Brain microvascular endothelial cell (primary cell): ENCODE data around the gene USP3.

Experiments used
- DNase-seq: peaks from one replicate; pipeline ENCODE4 v3.0.0-alpha.2; 2020
- H3K27ac ChIP-seq: fragments of 250-450 bp; sonication (Bioruptor Pico); 2 replicates; pipeline ENCODE4 v1.5.1; 2020; ENCODE audit warnings: mild to moderate bottlenecking, moderate library complexity
- H3K27me3 ChIP-seq: fragments of 250-450 bp; sonication (Bioruptor Pico); replicated peaks from 2 replicates; pipeline ENCODE4 v1.5.1; 2020; ENCODE audit warnings: mild to moderate bottlenecking
- H3K36me3 ChIP-seq: fragments of 250-450 bp; sonication (Bioruptor Pico); replicated peaks from 2 replicates; pipeline ENCODE4 v1.5.1; 2020; ENCODE audit warnings: mild to moderate bottlenecking
- H3K4me3 ChIP-seq: 2 replicates; pipeline ENCODE4 v1.5.1; 2011; ENCODE audit warnings: low read depth, mild to moderate bottlenecking, control low read depth, low read length, moderate library complexity
- in situ Hi-C: cut with HindIII; loops from 2 replicates; pipeline ENCODE4 v1.10.0; 2017; ENCODE audit warnings: low sequenced_read_pairs, low pct_ligation_motif_present
- TF ChIP-seq, protein P1 (sequence below): IDR thresholded peaks from 2 replicates; pipeline ENCODE4 v1.5.1; 2011; ENCODE audit warnings: low read depth, mild to moderate bottlenecking, moderate library complexity, low read length, control low read depth, inconsistent platforms; ENCODE audit errors: missing control alignments

Gene USP3

DNA sequence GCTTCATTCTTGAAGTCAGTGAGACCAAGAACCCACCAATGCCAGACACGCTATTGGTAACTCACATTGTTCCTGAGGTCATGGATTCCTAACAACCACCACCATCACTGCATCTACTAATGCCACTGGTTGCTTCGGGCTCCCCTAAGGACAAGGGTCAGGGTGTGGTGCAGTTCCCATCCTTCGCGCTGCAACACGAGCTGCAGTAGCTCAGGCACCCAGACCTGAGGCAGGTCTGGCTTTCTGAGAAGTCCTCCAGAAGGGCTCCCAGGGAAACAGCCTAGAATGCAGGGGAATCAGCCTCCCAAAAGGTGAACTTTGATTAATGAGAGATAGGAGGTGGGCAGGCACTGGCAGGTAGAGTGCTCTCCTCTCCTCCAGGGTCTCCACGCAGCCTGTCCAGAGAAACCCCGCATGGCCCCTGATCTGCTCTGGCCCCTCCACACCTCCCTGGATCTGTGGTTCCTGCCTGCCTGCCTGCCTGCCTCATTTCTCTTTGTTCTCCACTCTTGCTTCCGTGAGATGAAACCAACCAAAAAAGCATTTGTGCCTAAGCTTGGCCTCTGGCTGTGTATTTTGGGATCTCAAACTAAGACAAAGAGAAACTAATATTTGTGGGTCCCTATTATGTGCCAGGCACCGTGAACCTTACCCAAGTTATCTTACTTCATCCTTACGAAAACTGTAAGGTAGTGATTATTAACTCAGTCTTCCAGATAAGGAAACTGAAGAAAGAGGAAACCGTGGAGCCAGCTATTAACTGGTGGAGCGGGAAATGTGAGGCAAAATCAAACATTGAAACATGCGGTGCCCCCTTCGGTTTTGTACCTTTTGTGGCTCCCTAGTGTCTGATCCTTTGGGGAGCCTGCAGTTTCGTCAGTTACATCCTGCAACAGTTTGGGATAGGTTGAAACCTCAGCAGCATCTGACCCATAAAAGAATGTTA, 43.9 kb upstream of the USP3 start:
- Histone ChIP-seq H3K4me3 (no peak overlapping the region), H3K36me3 (no peaks in the 10 kb centered on the region), H3K27me3 (no peaks in the 10 kb centered on the region), H3K27ac (no peak overlapping the region)
- in situ Hi-C loops = no loop called here
- no peak for DNase-seq
- TF ChIP-seq, protein P1, sequence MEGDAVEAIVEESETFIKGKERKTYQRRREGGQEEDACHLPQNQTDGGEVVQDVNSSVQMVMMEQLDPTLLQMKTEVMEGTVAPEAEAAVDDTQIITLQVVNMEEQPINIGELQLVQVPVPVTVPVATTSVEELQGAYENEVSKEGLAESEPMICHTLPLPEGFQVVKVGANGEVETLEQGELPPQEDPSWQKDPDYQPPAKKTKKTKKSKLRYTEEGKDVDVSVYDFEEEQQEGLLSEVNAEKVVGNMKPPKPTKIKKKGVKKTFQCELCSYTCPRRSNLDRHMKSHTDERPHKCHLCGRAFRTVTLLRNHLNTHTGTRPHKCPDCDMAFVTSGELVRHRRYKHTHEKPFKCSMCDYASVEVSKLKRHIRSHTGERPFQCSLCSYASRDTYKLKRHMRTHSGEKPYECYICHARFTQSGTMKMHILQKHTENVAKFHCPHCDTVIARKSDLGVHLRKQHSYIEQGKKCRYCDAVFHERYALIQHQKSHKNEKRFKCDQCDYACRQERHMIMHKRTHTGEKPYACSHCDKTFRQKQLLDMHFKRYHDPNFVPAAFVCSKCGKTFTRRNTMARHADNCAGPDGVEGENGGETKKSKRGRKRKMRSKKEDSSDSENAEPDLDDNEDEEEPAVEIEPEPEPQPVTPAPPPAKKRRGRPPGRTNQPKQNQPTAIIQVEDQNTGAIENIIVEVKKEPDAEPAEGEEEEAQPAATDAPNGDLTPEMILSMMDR = no peak

DNA sequence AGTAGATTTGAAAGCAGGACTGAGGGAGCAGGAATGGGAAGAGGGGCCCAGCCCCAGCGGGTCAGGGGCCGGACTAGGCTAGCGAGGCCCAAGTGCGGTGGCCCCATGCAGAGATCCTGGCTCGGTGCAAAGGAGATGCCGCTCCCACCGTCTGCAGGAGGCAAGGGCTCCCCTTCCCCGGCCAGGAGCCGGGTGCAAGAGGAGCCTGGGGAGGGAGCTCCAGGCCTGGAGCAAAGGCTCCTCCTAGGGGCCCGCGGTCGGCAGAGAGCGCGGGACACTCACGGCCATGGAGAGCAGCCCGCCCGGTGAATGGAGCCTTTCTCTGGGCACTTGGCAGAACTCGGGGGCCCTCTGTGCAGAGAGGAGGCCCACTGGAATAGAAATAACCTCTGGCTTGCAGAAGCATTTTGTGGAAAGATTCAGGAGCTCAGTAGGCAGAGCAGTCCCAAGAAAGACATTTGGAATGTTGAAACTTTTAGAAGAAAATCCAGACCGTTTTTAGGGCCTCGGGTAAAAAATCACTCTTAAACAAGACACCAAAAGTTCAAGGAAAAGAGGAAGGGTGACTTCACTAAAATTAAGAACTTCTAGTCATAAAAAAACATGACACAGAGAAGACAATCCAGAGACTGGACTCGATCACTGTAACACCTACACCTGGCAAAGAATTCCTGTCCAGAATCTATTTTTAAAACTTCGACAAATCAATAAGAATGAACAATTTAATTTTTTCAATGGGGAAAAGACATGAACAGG, 43.0 kb upstream of the USP3 start:
- Histone ChIP-seq H3K4me3 (no peak overlapping the region), H3K27ac (peak overlapping the region; percentile 47), H3K36me3 (no peaks in the 10 kb centered on the region), H3K27me3 (no peaks in the 10 kb centered on the region)
- TF ChIP-seq, protein P1 = peak; percentile 64
- no peak for DNase-seq
- in situ Hi-C loops = no loop called here

DNA sequence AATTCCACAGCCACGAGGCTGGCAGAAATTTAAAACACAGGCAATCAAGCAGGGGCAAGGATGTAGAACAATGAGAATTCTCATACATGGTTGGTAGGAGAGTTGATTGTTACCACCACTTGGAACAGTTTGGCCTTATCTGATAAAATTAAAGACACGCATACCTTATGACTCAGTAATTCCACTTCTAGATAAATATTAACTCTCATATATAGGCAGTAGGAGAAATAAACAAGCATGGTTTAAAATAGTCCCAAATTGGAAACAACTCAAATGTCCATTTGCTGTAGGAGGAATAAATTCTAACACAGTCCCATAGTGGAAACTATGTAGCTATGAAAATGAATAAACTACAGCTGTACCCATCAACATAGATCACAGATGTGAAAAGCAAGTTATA, 42.3 kb upstream of the USP3 start:
- DNase-seq = no peak
- in situ Hi-C loops = no loop called here
- TF ChIP-seq, protein P1 = no peak
- peak overlapping the region; percentile 47 for H3K27ac ChIP-seq
- no peak overlapping the region for H3K4me3 ChIP-seq
- no peaks in the 10 kb centered on the region for H3K27me3 ChIP-seq
- H3K36me3 ChIP-seq = no peaks in the 10 kb centered on the region

DNA sequence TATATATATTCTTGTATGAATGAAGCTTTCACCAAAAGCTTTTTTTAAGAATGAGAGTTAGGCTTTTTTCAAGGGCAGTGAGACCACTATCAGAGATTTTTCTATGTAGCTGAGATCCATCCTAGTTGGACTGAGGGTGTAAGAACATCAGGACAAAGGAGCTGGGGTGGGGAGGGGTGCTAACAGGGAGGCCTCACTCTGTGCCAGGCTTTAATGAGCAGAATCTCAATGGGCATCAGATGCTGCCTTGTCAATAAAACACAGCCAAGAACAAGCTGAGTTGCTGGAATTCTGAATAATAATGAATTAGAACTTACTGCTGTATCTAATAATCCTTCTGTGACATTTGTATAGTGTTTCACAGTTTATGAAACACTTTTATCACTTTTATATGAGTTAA, 41.4 kb upstream of the USP3 start:
- H3K27me3 ChIP-seq = no peaks in the 10 kb centered on the region
- no peak for DNase-seq
- no peaks in the 10 kb centered on the region for H3K36me3 ChIP-seq
- in situ Hi-C loops = no loop called here
- TF ChIP-seq, protein P1 = no peak
- H3K4me3 ChIP-seq = no peak overlapping the region
- H3K27ac ChIP-seq = no peak overlapping the region

DNA sequence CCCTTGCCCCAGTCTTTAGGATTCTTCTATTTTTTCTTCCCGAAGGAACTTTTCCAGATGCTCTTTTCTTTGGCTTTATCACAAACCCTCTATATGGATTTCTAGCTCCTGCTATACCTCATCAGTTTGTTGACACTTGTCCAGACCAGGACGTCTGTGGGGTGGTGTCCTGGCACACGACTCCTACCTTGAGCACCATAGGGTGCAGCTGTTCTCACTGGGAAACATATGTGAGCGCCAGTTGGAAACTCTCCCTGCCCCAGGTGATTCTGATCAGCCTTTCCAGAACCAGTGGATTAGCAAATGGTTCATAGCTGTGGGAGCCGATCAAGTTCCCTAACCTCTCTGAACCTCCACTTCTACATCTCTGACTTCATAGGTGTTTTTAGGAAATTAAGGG, 40.6 kb upstream of the USP3 start:
- H3K27ac ChIP-seq = no peak overlapping the region
- TF ChIP-seq, protein P1 = no peak
- H3K27me3 ChIP-seq = no peaks in the 10 kb centered on the region
- H3K4me3 ChIP-seq = no peak overlapping the region
- no peaks in the 10 kb centered on the region for H3K36me3 ChIP-seq
- in situ Hi-C loops = no loop called here
- no peak for DNase-seq
